Glutamatergic neuron (in vitro differentiated cells): ENCODE results near the gene CASKIN2. TPM values are rescaled to one million over a fixed set of nuclear protein-coding genes. Genes with fewer than 3 reads are reported as not detected.

ENCODE experiments used
- DNase-seq: peaks from one replicate; pipeline ENCODE4 v3.0.0; 2022
- H3K27ac Mint-ChIP-seq: one replicate; pipeline ENCODE4 v1.8.0; 2020; ENCODE audit warnings: mild to moderate bottlenecking, mixed read lengths, inconsistent platforms; ENCODE audit not compliant: unreplicated experiment
- H3K27me3 Mint-ChIP-seq: one replicate; pipeline ENCODE4 v1.8.0; 2020; ENCODE audit warnings: mild to moderate bottlenecking, moderate library complexity, mixed read lengths, inconsistent platforms; ENCODE audit not compliant: unreplicated experiment
- H3K36me3 Mint-ChIP-seq: one replicate; pipeline ENCODE4 v1.8.0; 2020; ENCODE audit warnings: mild to moderate bottlenecking, mixed read lengths, inconsistent platforms; ENCODE audit not compliant: unreplicated experiment
- H3K4me1 Mint-ChIP-seq: one replicate; pipeline ENCODE4 v1.8.0; 2020; ENCODE audit warnings: mild to moderate bottlenecking, low read depth, mixed read lengths, inconsistent platforms; ENCODE audit not compliant: unreplicated experiment
- H3K4me3 Mint-ChIP-seq: one replicate; pipeline ENCODE4 v1.8.0; 2020; ENCODE audit warnings: mild to moderate bottlenecking, mixed read lengths, inconsistent platforms; ENCODE audit not compliant: unreplicated experiment
- H3K9me3 Mint-ChIP-seq: one replicate; pipeline ENCODE4 v1.8.0; 2020; ENCODE audit warnings: mild to moderate bottlenecking, moderate library complexity, mixed read lengths, inconsistent platforms; ENCODE audit not compliant: unreplicated experiment
- CTCF ChIP-seq: fragments of 200-600 bp; sonication (generic); IDR thresholded peaks from one replicate; pipeline ENCODE4 v1.5.0; 2021; ENCODE audit not compliant: partially characterized antibody, unreplicated experiment
- total RNA-seq: library from RNA; stranded (reverse); fragmentation: NEBNext Ultra II Directional; extraction: Animal tissue kit (Norgen Biotek cat#: 25700); gene quantifications from one replicate; pipeline ENCODE4 v1.2.1, GENCODE V29; 2021; ENCODE audit not compliant: unreplicated experiment

CASKIN2 gene
- total RNA-seq, 1 donor from 2014 or later, result 22.1 TPM

DNA sequence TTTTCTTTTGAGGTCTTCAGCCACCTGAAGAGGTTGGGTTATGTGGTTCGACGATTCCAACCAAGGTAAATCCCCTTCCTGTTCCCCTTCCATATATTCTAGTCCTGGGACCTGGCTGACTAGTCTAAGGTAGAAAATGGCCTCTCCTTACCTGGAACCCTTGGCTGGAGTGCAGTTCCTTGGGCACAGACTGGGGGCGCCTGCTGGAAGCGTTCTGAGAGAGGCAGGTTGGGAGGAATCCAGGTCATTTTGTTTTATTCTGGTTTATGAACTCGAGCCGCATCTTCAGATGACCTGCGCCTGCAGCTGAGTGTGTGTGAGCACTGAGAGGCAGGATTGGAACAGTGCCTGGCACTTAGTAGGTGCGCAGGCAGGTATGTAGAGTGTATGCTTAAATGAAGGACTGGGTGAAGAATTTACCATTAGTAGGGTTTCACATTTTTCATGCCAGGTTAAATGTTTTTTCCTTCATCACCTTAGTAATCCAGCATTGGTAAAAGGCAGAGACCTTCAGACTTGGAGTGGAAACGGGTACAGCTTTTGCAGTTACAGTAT is 3.7 kb upstream of the CASKIN2 start:
- no peak overlapping the region for H3K4me3 Mint-ChIP-seq

GRCh38 chr17:75518201-75518600 is 2.9 kb upstream of the CASKIN2 start:
- no peak overlapping the region for H3K27ac Mint-ChIP-seq
- TF ChIP-seq CTCF, result no peak
- H3K27me3 Mint-ChIP-seq, result peaks cover 5% of the 10 kb centered on the region
- H3K4me3 Mint-ChIP-seq, result peak overlapping the region; percentile 86
- DNase-seq, result no peak
- peaks cover 8% of the 10 kb centered on the region for H3K9me3 Mint-ChIP-seq
- no peaks in the 10 kb centered on the region for H3K36me3 Mint-ChIP-seq
- no peaks in the 10 kb centered on the region for H3K4me1 Mint-ChIP-seq

More for the DNA sequence above, 3.7 kb upstream of the CASKIN2 start:
- Mint-ChIP-seq H3K9me3 (peaks cover 8% of the 10 kb centered on the region), H3K4me1 (no peaks in the 10 kb centered on the region), H3K27me3 (peaks cover 5% of the 10 kb centered on the region), H3K36me3 (no peaks in the 10 kb centered on the region), H3K27ac (no peak overlapping the region)
- DNase-seq, result no peak
- no peak for TF ChIP-seq CTCF

GRCh38 chr17:75517297-75517865 is 2.0 kb upstream of the CASKIN2 start:
- TF ChIP-seq CTCF, result no peak
- Mint-ChIP-seq H3K27me3 (peaks cover 4% of the 10 kb centered on the region), H3K4me3 (peak overlapping the region; percentile 86), H3K36me3 (no peaks in the 10 kb centered on the region), H3K27ac (no peak overlapping the region), H3K4me1 (no peaks in the 10 kb centered on the region), H3K9me3 (peaks cover 8% of the 10 kb centered on the region)
- no peak for DNase-seq

- DNase-seq, result peak; percentile 59
- Mint-ChIP-seq H3K4me3 (peak overlapping the region; percentile 86), H3K27me3 (peaks cover 3% of the 10 kb centered on the region), H3K27ac (no peak overlapping the region), H3K9me3 (peaks cover 8% of the 10 kb centered on the region), H3K36me3 (no peaks in the 10 kb centered on the region), H3K4me1 (no peaks in the 10 kb centered on the region)
- no peak for TF ChIP-seq CTCF
Observed at GRCh38 chr17:75516619-75517296, 1.4 kb upstream of the CASKIN2 start.

- H3K27ac Mint-ChIP-seq, result no peak within 1 kb of the TSS
Observed at GRCh38 chr17:75516255-75516618, 900 bp upstream of the CASKIN2 start, which contains the start of gene TSEN54. TSS of gene TSEN54 (plus strand) at chr17:75516528. CDS start at chr17:75516561, 33 bp downstream.

More at GRCh38 chr17:75516255-75516618, 900 bp upstream of the CASKIN2 start, which contains the start of gene TSEN54:
- DNase-seq, result peak; percentile 99
- TF ChIP-seq CTCF, result no peak
- H3K36me3 Mint-ChIP-seq, result no peaks in the 10 kb centered on the region
- peaks cover 8% of the 10 kb centered on the region for H3K9me3 Mint-ChIP-seq
- H3K4me1 Mint-ChIP-seq, result no peaks in the 10 kb centered on the region
- peak within 1 kb of the TSS; percentile 86 for H3K4me3 Mint-ChIP-seq
- peaks cover 4% of the 10 kb centered on the region for H3K27me3 Mint-ChIP-seq
